Measurements from ENCODE around the gene STK32A.

Gene STK32A

GRCh38 chr5:147391781-147392180 lies 157.0 kb downstream of the STK32A start:
- no peak for DNase-seq (ENCODE audit: low spot score)

GRCh38 chr5:147393874-147394672 lies 159.2 kb downstream of the STK32A start:
- DNase-seq (ENCODE audit: low spot score): no peak

DNA sequence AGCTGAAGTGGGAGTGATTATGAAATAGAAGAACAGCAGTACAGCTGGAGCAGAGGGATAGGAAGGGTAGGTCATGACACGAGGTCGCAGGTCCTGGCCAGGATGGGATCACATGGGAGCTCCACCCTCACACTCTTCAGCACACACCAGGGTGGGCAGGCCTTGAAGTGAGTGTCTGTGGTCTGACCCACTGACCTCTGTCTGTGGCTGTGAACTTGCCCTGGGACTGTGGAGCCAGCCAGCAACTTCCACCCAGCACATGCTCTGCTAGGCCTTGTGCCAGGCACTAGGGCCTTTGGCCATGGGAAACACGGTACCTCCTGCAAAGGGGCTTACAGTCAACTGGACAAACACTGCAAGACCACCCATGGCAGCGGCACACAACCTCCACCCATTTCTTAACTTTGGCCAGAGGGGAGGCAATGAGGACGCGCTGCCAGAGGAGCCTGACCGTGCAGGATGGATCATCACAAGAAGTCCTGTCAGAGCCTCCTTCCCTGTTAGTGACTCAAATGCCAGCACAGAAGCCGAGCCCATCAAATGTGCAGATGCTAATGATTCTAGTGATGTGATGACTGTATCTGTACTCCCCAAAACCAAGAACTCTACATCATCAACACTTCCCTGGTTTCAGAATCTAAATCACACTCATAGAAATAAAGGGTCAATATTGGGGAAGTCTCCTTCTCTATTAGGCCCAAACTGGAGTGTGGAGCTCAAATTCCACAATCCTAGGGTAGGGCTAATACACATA lies 161.4 kb downstream of the STK32A start:
- no peak for DNase-seq (ENCODE audit: low spot score)

DNA sequence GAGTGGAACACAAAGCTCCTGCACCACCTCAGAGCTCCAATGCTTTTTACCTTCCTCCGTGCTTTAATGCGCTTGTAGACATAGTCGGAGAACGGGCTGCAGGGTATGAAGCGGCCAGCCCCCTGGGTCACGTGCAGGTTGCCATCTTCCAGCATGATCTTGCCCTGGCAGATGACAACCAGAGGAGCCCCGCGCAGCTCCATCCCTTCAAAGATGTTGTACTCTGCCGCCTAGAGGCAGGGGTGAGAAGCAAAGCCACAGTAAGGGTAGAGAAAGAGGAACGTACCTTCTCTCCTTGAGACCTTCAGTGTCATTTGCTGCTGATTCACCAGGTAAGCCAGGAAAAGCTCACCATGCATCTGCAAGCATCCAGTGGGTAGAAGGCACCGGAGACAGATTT lies 162.8 kb downstream of the STK32A start:
- no peak for DNase-seq (ENCODE audit: low spot score)

DNA sequence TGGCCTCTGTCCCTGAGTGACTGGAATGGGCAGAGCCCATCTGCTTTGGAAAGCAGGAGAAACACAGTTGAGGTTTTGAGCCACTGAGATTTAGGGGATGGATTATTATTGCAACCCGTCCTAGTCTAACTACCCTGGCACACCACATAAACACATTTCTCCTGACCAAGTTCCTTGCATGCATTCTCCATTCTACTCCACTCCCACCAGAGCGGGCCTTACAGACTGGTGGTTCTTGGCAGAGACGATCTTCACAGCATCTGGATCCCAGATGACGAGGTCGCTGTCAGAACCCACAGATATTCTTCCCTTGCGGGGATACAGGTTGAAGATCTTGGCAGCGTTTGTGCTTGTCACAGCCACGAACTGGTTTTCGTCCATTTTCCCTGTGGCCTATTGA lies 164.0 kb downstream of the STK32A start:
- DNase-seq (ENCODE audit: low spot score): no peak

DNA sequence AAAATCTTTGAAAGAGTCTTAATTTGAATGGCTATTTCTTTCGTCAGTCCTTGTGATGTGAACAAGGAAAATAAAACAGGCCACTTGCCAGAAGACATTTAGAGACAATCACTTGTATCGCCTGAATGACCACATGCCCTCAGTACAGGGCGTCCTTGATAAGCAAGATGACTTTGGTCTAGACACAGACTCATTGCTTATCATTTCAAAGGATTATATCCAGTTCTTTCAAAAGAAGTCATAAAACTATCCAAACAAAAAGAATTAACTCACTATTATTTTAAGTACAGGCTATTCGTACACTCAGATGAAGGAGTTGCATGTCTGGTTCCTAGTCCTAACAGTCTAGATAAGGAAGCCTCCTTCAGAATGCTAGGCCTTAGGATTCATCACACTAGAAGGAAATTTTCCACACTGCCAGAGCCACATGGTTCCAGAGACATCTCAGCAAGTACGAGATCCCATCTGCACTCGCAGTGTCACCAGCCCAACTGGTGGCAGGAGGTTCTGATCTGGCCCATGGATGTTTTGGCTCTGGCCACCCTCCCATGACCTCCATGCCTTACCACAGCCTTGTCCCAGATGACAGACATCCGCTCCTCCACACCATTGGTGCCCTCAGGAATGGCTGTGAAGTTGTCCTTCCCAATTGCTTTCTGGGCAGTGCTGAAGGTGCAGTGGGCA lies 165.4 kb downstream of the STK32A start:
- DNase-seq (ENCODE audit: low spot score): no peak

- no peak for DNase-seq (ENCODE audit: low spot score)
These were observed 166.1 kb downstream of the STK32A start for GRCh38 chr5:147400881-147401280.

DNA sequence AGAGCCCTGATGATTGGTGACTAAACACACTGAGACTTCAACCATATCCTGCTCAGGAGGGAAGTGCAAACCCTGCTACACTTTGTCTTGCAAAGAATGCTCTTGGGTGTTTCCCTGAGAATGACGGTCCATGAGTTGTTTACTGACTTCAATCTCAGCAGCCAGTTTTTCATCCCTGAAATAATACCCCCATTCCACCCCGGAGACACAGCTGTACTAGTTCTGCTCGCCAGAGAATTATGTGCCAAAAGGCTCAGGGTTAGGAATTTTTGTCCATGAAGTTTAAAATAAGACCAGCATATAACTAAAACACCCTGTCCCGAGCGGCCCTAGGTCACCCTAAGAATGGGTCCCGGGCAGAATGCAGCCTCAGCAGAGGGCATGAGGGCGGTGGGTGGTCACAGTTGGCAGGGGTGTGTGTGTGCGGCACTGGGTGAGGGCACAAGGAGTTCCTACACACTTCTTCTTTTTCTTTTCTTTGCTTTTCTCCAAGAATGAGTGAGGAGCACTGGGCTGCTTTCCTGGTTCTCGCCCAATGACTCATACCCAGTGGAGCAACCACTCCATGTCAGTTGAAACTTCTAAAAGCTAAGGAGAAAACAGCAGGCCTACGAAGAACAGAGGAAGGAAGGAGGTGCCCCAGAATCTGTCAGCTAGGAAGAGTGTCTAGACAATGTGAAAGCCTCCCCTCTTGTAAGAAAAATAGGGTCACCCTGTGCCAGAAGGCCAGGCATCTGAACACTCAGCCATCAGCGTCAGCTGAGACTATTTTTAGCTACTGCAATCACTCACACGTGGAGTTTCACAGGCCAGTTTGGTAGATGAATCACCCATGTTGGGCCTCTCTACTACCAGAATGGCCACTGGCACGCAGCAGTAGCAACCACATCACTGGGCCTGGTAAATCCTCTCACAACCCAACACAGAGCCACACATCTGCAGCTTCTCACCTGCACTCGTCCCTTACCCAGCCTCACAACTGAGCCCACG lies 169.1 kb downstream of the STK32A start:
- no peak for DNase-seq (ENCODE audit: low spot score)

DNA sequence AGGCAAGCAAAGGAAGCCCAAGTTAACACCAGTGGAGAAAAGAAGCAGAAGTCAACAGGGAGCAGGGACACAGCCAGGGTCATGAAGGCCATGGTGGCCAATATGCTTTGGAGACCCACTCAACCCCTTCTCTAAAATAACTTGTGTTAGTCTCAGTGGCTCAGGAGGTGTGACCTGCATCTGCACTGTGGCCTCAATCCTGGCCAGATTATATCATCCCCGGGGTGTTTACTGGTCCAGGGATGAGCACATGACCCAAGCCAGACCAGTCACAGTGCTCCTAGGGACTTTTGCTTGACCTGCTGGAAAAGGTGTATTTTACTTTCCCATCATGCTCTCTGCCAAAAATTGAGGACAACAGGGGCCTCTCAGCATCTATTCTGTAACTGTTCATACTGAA lies 169.9 kb downstream of the STK32A start:
- no peak for DNase-seq (ENCODE audit: low spot score)

- no peak for DNase-seq (ENCODE audit: low spot score)
These were observed 171.8 kb downstream of the STK32A start for GRCh38 chr5:147406636-147407035.

- no peak for DNase-seq (ENCODE audit: low spot score)
These were observed 172.4 kb downstream of the STK32A start for GRCh38 chr5:147407094-147407681.

- DNase-seq (ENCODE audit: low spot score): no peak
These were observed 174.2 kb downstream of the STK32A start for GRCh38 chr5:147408980-147409379.

GRCh38 chr5:147410496-147411358 lies 175.9 kb downstream of the STK32A start:
- no peak for DNase-seq (ENCODE audit: low spot score)

DNA sequence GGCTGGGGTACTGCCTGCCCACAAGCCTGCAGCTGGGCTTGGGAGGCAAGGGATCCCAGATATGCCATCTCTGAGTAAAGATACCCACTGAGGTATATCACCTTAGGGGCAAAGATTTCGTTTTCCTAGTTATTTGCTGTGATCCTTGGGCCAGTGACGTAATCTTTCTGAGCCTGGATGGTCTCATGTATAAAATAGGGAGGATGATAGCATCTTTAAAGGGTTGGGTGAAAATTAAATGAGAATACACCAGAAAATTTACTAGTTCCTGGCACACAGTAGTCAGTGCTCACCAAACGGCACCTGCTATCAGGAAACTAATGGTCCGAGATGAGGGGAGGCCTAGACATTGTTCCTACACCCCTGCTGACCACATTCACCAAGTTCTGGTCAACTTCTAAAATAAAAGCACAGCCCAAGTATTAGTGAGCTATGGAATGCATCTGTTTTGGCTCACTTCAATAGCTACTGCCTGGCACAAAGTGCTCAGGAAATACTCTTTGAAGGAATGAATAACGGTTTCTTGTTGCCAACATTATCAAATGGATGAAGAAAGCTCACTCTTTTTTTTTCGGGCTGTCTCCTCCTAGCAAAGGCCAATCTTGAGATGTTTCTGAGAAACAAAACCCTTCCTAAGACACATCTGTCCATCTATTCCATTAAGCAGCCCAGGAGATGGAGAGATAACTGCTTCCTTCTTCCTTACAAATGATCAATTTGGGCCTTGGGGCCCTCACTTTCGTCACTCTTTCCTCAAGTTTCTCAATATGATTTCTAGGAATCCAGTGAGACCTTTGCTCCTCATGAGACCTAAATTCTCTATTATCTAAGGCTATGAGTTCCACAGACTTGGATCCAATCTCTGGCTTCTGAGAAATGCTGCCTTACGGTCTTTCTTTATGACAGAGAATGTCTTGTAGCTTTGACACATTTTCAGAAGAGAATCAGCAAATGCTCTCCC lies 176.8 kb downstream of the STK32A start:
- no peak for DNase-seq (ENCODE audit: low spot score)

DNA sequence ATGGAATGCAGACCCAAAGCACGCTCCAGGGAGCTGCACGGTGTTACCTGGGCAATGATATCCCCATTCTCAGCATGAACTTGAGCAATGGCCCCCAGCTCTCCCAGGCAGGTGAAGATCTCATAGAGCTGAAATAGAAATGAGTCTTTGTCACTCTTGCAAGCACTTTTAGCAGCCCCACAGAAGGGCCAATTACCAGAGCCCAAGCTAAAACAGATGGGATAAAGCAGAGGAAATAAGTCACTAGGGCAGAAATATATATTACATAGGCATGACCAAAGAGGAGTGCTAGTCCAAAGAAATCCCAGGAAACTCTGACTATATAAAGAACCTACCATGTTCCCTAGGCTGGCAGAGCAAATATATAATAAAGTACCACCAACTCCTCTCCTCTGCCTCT lies 177.7 kb downstream of the STK32A start:
- DNase-seq (ENCODE audit: low spot score): no peak

DNA sequence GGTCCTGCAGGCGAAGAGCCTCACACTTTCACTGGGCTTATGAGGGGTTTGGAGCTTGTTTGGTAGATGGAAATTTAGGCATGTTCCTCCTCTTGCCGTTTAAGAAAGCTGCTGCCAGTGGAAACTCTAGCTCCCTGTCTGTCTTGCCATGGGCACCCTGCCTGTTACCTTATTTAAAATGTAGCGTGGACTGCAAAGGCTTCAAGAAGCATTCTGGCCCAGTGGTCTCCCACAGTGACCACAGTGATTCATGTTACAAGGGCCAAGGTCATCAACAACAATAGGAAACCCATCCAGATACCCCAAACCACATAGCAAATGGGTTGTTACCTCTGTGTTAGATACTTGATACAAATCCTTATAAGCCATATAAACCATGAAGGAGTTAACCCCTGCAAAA lies 178.4 kb downstream of the STK32A start:
- DNase-seq (ENCODE audit: low spot score): no peak

GRCh38 chr5:147415651-147416050 lies 180.8 kb downstream of the STK32A start:
- DNase-seq (ENCODE audit: low spot score): no peak

DNA sequence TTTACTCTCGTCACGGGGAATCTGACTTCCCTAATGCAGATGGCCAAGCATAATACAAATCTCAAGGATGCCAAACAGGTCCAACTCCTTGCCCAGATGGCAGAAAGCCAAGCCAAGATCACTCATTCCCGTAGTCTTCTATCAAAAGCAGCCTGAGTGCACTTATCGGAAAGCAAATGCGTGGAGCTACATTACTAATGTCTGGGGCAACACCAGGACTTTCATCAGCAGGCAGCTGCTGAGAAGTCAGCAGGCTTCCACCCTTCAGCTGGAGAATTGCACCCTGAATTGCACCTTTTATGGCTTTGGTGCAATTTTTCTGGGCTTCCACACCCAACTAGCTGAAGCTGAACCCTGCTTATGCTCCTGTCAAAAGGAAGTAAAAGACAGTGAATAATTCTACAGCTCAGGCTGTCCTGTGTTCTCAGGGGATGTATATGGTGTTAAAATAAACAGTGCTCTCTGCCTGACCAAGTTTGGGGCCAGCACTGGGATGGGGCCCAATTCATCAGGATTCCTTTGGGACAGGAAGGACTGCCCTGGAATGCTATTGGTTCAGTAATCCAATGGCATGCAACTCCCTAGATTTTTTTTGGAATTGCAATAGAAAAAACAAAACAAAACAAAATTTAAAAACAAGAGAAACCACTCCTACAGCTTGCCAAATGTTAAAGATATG lies 182.4 kb downstream of the STK32A start:
- DNase-seq (ENCODE audit: low spot score): no peak

DNA sequence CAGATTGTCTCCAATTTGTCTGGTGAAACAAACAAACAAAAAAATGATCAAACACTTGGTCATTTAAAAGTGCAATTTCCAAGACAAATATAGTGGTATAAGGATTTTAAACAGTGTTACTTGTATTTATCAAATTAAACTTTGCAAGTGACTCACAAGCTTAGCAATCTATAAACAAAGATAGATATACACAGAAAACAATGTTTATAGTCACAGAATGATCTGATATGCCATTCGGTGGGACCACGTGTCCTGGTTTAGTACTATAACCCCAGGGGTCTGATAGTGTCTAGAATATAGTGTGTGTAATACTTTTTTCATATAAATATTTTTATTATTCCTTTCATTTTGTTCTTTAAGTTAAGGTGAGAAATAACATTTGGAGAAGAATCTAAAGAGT lies 183.8 kb downstream of the STK32A start:
- DNase-seq (ENCODE audit: low spot score): no peak

All from CD4-positive, alpha-beta T cell treated with Interleukin-15 for 4 hours (primary cell).